ENCODE data around the gene R3HDM1. TPM values are rescaled to one million over a fixed set of nuclear protein-coding genes. Genes with fewer than 3 reads are reported as not detected.
A peak's percentile ranks its signal among the peaks of the same experiment; 100 is the strongest.

The R3HDM1 gene
- total RNA-seq, 1 donor from 2014 or later, result 60.4 TPM

DNA sequence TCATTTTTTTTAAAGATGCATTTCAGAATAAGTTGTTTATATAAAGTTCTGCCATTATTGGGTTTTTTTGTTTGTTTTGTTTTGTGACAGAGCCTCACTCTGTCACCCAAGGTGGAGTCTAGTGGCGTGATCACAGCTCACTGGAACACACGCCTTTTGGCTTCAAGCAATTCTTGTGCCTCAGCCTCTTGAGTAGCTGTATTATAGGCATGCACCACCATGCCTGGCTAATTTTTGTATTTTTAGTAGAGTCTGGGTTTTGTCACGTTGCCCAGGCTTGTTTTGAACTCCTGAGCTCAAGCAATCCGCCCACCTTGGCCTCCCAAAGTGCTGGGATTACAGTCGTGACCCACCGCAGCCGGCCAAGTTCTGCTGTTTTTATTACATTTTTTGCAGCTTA lies 72.3 kb downstream of the R3HDM1 start:
- TF ChIP-seq, protein P1, sequence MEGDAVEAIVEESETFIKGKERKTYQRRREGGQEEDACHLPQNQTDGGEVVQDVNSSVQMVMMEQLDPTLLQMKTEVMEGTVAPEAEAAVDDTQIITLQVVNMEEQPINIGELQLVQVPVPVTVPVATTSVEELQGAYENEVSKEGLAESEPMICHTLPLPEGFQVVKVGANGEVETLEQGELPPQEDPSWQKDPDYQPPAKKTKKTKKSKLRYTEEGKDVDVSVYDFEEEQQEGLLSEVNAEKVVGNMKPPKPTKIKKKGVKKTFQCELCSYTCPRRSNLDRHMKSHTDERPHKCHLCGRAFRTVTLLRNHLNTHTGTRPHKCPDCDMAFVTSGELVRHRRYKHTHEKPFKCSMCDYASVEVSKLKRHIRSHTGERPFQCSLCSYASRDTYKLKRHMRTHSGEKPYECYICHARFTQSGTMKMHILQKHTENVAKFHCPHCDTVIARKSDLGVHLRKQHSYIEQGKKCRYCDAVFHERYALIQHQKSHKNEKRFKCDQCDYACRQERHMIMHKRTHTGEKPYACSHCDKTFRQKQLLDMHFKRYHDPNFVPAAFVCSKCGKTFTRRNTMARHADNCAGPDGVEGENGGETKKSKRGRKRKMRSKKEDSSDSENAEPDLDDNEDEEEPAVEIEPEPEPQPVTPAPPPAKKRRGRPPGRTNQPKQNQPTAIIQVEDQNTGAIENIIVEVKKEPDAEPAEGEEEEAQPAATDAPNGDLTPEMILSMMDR (IDR thresholded peaks at IDR 0.05; ENCODE audit: unreplicated experiment), result no peak
- Mint-ChIP-seq H3K4me1 (ENCODE audit: low read depth) (no peaks in the 10 kb centered on the region), H3K27me3 (no peaks in the 10 kb centered on the region), H3K36me3 (ENCODE audit: insufficient read depth) (peaks cover 19% of the 10 kb centered on the region), H3K9me3 (ENCODE audit: low read depth) (no peaks in the 10 kb centered on the region), H3K4me3 (ENCODE audit: low read depth) (no peak overlapping the region), H3K27ac (no peak overlapping the region)
- DNase-seq (ENCODE audit: low spot score, unreplicated experiment), result no peak

DNA sequence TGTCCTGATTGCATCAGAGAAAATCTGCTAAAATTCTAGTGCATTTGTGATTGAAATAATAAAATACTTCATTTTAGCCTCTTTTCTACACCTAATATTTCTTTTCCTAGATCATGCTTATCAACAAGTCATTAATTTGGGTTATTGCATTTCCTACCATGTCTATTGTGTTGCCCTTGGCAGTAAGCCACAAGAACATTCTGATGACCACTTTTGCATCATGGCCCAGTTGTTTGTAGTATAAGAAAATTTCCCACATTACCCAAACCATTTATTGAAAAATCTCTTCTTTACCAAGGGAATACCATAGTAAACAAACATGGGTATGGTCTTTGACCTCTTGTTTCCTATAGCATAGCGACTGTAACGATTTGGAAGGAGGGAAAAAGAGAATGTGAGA lies 76.3 kb downstream of the R3HDM1 start:
- TF ChIP-seq, protein P1 (IDR thresholded peaks at IDR 0.05; ENCODE audit: unreplicated experiment), result no peak
- Mint-ChIP-seq H3K27me3 (no peaks in the 10 kb centered on the region), H3K9me3 (ENCODE audit: low read depth) (no peaks in the 10 kb centered on the region), H3K36me3 (ENCODE audit: insufficient read depth) (peaks cover 23% of the 10 kb centered on the region), H3K4me1 (ENCODE audit: low read depth) (peaks cover 4% of the 10 kb centered on the region), H3K4me3 (ENCODE audit: low read depth) (no peak overlapping the region), H3K27ac (no peak overlapping the region)
- DNase-seq (ENCODE audit: low spot score, unreplicated experiment), result no peak

DNA sequence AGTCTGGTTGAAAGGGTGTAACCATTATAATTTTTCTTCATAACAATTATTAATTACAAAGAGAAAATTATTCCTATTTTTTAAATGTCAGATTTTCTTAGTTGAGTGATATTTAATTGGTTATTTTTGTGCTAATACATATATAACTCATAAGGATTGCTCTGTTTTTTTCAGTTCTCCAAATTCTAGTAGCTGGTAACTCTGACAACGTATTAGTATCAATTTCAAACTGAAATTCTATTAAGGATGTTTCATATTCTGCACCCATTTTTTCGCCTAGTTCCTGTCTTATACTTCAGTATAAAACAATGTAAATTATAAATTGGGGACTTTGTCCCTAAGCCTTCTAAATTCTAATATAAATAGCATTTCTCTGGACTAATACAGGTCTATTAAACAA lies 81.0 kb downstream of the R3HDM1 start:
- TF ChIP-seq, protein P1 (IDR thresholded peaks at IDR 0.05; ENCODE audit: unreplicated experiment), result no peak
- Mint-ChIP-seq H3K36me3 (ENCODE audit: insufficient read depth) (peaks cover 10% of the 10 kb centered on the region), H3K27ac (no peak overlapping the region), H3K4me1 (ENCODE audit: low read depth) (peaks cover 4% of the 10 kb centered on the region), H3K9me3 (ENCODE audit: low read depth) (no peaks in the 10 kb centered on the region), H3K27me3 (no peaks in the 10 kb centered on the region), H3K4me3 (ENCODE audit: low read depth) (no peak overlapping the region)
- DNase-seq (ENCODE audit: low spot score, unreplicated experiment), result no peak

DNA sequence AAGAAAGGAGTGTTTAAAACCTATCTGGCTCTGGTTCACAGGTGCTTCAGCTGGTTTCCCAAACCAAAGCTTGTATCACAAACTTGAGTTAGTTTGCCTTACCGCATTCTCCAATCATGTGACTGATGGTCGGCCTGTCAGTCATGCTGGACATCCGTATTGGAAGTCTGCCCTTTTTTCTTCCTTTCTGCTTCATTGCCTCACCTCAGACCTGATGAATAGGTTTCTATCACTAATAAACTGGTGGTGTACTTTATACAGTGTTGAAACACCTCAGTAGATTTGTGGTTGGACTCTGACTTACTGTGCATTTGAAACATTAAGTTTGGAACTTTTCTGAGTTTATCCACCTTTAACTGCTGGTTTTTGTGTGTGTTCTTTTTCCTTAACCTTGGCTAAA lies 84.1 kb downstream of the R3HDM1 start:
- Mint-ChIP-seq H3K9me3 (ENCODE audit: low read depth) (no peaks in the 10 kb centered on the region), H3K4me1 (ENCODE audit: low read depth) (peaks cover 2% of the 10 kb centered on the region), H3K27me3 (no peaks in the 10 kb centered on the region), H3K36me3 (ENCODE audit: insufficient read depth) (peaks cover 4% of the 10 kb centered on the region), H3K4me3 (ENCODE audit: low read depth) (no peak overlapping the region), H3K27ac (peak overlapping the region; percentile 49)
- no peak for DNase-seq (ENCODE audit: low spot score, unreplicated experiment)
- TF ChIP-seq, protein P1 (IDR thresholded peaks at IDR 0.05; ENCODE audit: unreplicated experiment), result no peak

DNA sequence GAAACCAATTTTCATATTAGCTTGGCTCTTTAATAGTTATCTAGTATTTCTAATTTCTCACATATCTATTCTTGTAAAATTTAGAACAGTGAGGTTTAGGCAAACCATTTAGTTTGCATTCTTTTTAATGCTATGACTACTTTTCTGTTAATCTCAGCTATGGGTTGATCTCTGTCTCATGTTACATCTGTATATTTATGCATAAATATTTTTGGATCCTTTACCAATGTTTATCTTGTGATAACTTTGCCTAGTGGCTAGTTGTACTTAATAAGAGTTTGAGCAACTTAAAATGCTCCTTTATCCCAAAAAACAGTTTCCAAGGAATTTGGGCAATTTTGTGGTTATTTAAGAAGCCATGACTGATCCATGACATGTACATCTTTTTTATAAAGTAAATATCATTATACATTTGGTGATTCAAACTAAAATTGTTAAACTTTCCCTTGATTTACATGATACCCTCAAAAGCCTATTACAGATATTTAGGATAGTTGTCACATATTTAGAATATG lies 86.3 kb downstream of the R3HDM1 start:
- no peak for DNase-seq (ENCODE audit: low spot score, unreplicated experiment)
- TF ChIP-seq, protein P1 (IDR thresholded peaks at IDR 0.05; ENCODE audit: unreplicated experiment), result no peak
- Mint-ChIP-seq H3K27ac (no peak overlapping the region), H3K27me3 (no peaks in the 10 kb centered on the region), H3K36me3 (ENCODE audit: insufficient read depth) (peaks cover 6% of the 10 kb centered on the region), H3K9me3 (ENCODE audit: low read depth) (no peaks in the 10 kb centered on the region), H3K4me3 (ENCODE audit: low read depth) (no peak overlapping the region), H3K4me1 (ENCODE audit: low read depth) (no peaks in the 10 kb centered on the region)
